ENCODE results near the gene ABTB2. TPM values are rescaled to one million over a fixed set of nuclear protein-coding genes. Genes with fewer than 3 reads are reported as not detected.

ABTB2 gene
- polyA plus RNA-seq, 2 of the 4 experiments (the other 2 are of a cell fraction) = 8.9 to 15.4 TPM

GRCh38 chr11:34346551-34346950 lies 11.3 kb downstream of the ABTB2 start (continued):
- no peak for TF ChIP-seq REST (IDR thresholded peaks at IDR 0.05)
- no peak for TF ChIP-seq HES2 (IDR thresholded peaks at IDR 0.05)
- no peak for TF ChIP-seq HOXA7 (CRISPR knock-in tag; IDR thresholded peaks at IDR 0.05)
- no peak for TF ChIP-seq EHMT2 (IDR thresholded peaks at IDR 0.05; ENCODE audit: low read depth)
- TF ChIP-seq MAX (IDR thresholded peaks at IDR 0.05) = peak; percentile 49
- no peak for TF ChIP-seq MAZ (IDR thresholded peaks at IDR 0.05; ENCODE audit: borderline replicate concordance, low read depth, low read length)
- TF ChIP-seq CBX8 (IDR thresholded peaks at IDR 0.05) = no peak
- no peak for TF ChIP-seq ZSCAN20 (CRISPR knock-in tag; IDR thresholded peaks at IDR 0.05)
- TF ChIP-seq KDM1A (IDR thresholded peaks at IDR 0.05; ENCODE audit: low read depth) = no peak
- no peak for TF ChIP-seq PHF8 (IDR thresholded peaks at IDR 0.05; ENCODE audit: borderline replicate concordance, low read depth)
- no peak for TF ChIP-seq MAFK (IDR thresholded peaks at IDR 0.05; ENCODE audit: partially characterized antibody)
- no peak for TF ChIP-seq FOXS1 (CRISPR knock-in tag; IDR thresholded peaks at IDR 0.05)
- peak in 1 of 2 experiments; percentile 57; a peak in 1 of 4 replicates for TF ChIP-seq CEBPB (IDR thresholded peaks at IDR 0.05)
- peak; percentile 18; the same call in 1 of the 3 replicates for TF ChIP-seq SMC3 (IDR thresholded peaks at IDR 0.05)
- TF ChIP-seq JUN (IDR thresholded peaks at IDR 0.05) = peak; percentile 69 to 81; a peak in 4 of 5 replicates
- peak; percentile 31; the same call in 1 of the 2 replicates for TF ChIP-seq ESRRA (IDR thresholded peaks at IDR 0.05; ENCODE audit: borderline replicate concordance, low read length)
- no peak for TF ChIP-seq CTCF (IDR thresholded peaks at IDR 0.05)
- TF ChIP-seq FOSB (CRISPR knock-in tag; IDR thresholded peaks at IDR 0.05) = no peak
- TF ChIP-seq HDAC2 (IDR thresholded peaks at IDR 0.05) = no peak
- TF ChIP-seq NPAS2 (CRISPR knock-in tag; IDR thresholded peaks at IDR 0.05; ENCODE audit: borderline replicate concordance) = no peak
- TF ChIP-seq HOXB13 (CRISPR knock-in tag; IDR thresholded peaks at IDR 0.05; ENCODE audit: low read depth) = no peak
- TF ChIP-seq ZFP36 (IDR thresholded peaks at IDR 0.05; ENCODE audit: borderline replicate concordance, partially characterized antibody) = no peak
- TF ChIP-seq CHD2 (IDR thresholded peaks at IDR 0.05; ENCODE audit: low read length, partially characterized antibody) = no peak
- TF ChIP-seq ELK1 (IDR thresholded peaks at IDR 0.05; ENCODE audit: low read depth, low read length) = no peak
- TF ChIP-seq BCL3 (IDR thresholded peaks at IDR 0.05) = peak; percentile 40; the same call in 1 of the 3 replicates
- TF ChIP-seq RAD21 (conservative IDR thresholded peaks at IDR 0.05 in 1 of 2, IDR thresholded peaks at IDR 0.05 in 1 of 2) = 0 out of 5 replicates have a peak, but pooled peaks have one; percentile 3 to 25
- TF ChIP-seq ATOH8 (CRISPR knock-in tag; IDR thresholded peaks at IDR 0.05; ENCODE audit: low read depth) = no peak
- TF ChIP-seq NR3C1 (IDR thresholded peaks at IDR 0.05) = no peak
- TF ChIP-seq ZNF302 (CRISPR knock-in tag; IDR thresholded peaks at IDR 0.05) = no peak
- peak; percentile 66; the same call in 1 of the 2 replicates for TF ChIP-seq FOSL2 (IDR thresholded peaks at IDR 0.05)
- peak; percentile 63 for TF ChIP-seq FOSL2 (CRISPR knock-in tag; IDR thresholded peaks at IDR 0.05)
- peak; percentile 88 for TF ChIP-seq GATA3 (IDR thresholded peaks at IDR 0.05; ENCODE audit: borderline replicate concordance)
- peak; percentile 86 for TF ChIP-seq JUNB (IDR thresholded peaks at IDR 0.05)

Measured in A549 (cell line).